Heart left ventricle (tissue), 16 donors: ENCODE results near the gene HVCN1. TPM values are rescaled to one million over a fixed set of nuclear protein-coding genes. Genes with fewer than 3 reads are reported as not detected.

Source experiments
- ATAC-seq, 4 donors: fragments of 200-7000 bp; cut with Tn5 transposase; one replicate each; pipeline ENCODE4 v1.9.1; 2020 to 2022; ENCODE audit warnings: moderate library complexity in 4 of 4, mild to moderate bottlenecking in 3 of 4, moderate number of reproducible peaks in 1 of 4
- DNase-seq, 5 donors: peaks; one replicate each; pipeline ENCODE4 v3.0.0-alpha.2; 2020
- H3K27ac ChIP-seq, 12 donors: fragments of 200-600 bp; sonication (generic) in 4 of 12; one replicate each; pipeline versions ENCODE4 v1.5.0 to v1.8.0; 2016 to 2022; ENCODE audit warnings: mild to moderate bottlenecking in 2 of 12
- H3K27me3 ChIP-seq, 9 donors: fragments of 200-600 bp; sonication (generic) in 2 of 9; one replicate each; pipeline versions ENCODE4 v1.5.1 to v1.8.0; 2016 to 2022; ENCODE audit warnings: mild to moderate bottlenecking in 3 of 9
- H3K36me3 ChIP-seq, 9 donors: fragments of 200-600 bp; sonication (generic) in 2 of 9; one replicate each; pipeline versions ENCODE4 v1.5.0 to v1.8.0; 2018 to 2022; ENCODE audit warnings: mild to moderate bottlenecking in 2 of 9
- H3K4me1 ChIP-seq, 12 donors: fragments of 200-600 bp; sonication (generic) in 4 of 12; one replicate each; pipeline versions ENCODE4 v1.5.0 to v1.8.0; 2016 to 2022; ENCODE audit warnings: mild to moderate bottlenecking in 3 of 12
- H3K4me3 ChIP-seq, 12 donors: fragments of 200-600 bp; sonication (generic) in 4 of 12; one replicate each; pipeline versions ENCODE4 v1.5.0 to v1.8.0; 2017 to 2022; ENCODE audit warnings: mild to moderate bottlenecking in 9 of 12, moderate library complexity in 4 of 12
- H3K9me3 ChIP-seq, 12 donors: fragments of 200-600 bp; sonication (generic) in 4 of 12; one replicate each; pipeline versions ENCODE4 v1.5.0 to v1.8.0; 2016 to 2022; ENCODE audit warnings: mild to moderate bottlenecking in 1 of 12
- POLR2A ChIP-seq, 2 donors: fragments of 450-650 bp; IDR thresholded peaks; one replicate each; pipeline ENCODE4 v1.6.1; 2017; ENCODE audit warnings: antibody characterized with exemption in 2 of 2, mild to moderate bottlenecking in 2 of 2, moderate library complexity in 2 of 2
- WGBS, 4 donors: extraction: QIAGEN DNeasy Blood & Tissue Kit in 2 of 4; methylation state at CpG; one replicate each; pipeline versions ENCODE4 v1.1.5 to v1.1.7; 2013 to 2018; 5-methylcytosine and 5-hydroxymethylcytosine counted together
- intact Hi-C, 10 donors: fragments of 100-400 bp; cut with DNase I; formaldehyde crosslinking; loops; one replicate each; pipeline versions ENCODE4 v1.11.1 to v1.14.2; 2022
- polyA plus RNA-seq, 2 donors: library from polyadenylated mRNA; stranded (reverse); fragments of 200-250 nt; gene quantifications; one replicate each; pipeline ENCODE4 v1.2.3, GENCODE V29; 2013
- total RNA-seq, 9 donors: library from RNA; depleted of rRNA in 2 of 9; stranded (reverse); fragments of >200 nt in 2 of 9; fragmentation: NEBNext Ultra II Directional in 3 of 9; extraction: Animal tissue kit (Norgen Biotek cat#: 25700) in 3 of 9; gene quantifications; one replicate each; pipeline versions ENCODE4 v1.1.0 to v1.2.4, GENCODE V29; 2016 to 2023
- TF ChIP-seq, protein P1 (sequence below), 12 donors: fragments of 200-600 bp; sonication (generic) in 4 of 12; IDR thresholded peaks; one replicate each; pipeline versions ENCODE4 v1.5.0 to v1.8.0; 2018 to 2022; ENCODE audit warnings: antibody characterized with exemption in 12 of 12, mild to moderate bottlenecking in 5 of 12
- donor health status: ischemic (EF 13 %, LVEDD 7.1; RV severe dilation, severe dysfunction).
- donor health status: healthy with polysubstance abuse.
- donor health status: DM: no; HTN: yes; CAD: no.
- donor health status: DM: no; HTN: no; CAD: no.
- donor health status: ischemic (EF 25% LVEDD 6.9; RV normal size, moderate dysfunction).
- donor health status: ischemic (EF 25% LVEDD 5.7; RV mildly dilated, moderate dysfunction).
- donor health status: healthy.
- donor health status: DM: yes; HTN: yes; CAD: no.
- donor health status: ischemic (EF 35%, LVEDD 5.7; RV mildly dilated, moderate dysfunction).
- donor health status: nonischemic (EF 11% LVEDD 7.7; RV severe dilation, severe dysfunction).
- donor health status: DM: yes; HTN: yes; CAD: no.
- donor health status: PGD.
- donor health status: ischemic (EF 29% LVEDD 5.4; RV normal size, mild dysfunction).
- donor health status: nonischemic (EF 23%, LVEDD 6.1; RV moderate dilation, normal function).

The HVCN1 gene
- total and polyA plus RNA-seq, 11 donors, result 4.1 to 55.3 (median 11.8) TPM

DNA sequence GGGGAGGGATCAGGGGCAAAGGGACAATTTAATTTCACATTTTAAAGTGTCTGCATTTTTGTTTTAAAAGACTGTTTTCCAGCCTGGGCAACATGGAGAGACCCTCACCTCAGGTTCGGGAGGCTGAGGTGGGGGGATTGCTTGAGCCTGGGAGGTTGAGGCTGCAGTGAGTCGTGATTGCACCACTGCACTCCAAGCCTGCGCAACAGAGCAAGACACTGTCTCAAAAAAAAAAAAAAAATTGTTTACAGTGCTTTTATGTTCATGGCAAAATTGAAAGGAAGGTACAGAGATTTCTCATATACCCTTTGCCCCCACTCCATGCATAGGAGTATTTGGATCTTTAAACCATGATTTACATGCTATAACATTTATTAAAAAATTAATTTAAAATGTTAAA, 16.4 kb upstream of the HVCN1 start:
- 76 to 88% (median 84%) methylated on average over 3 of the region's 3 CpGs for WGBS, 4 donors
- H3K36me3 ChIP-seq, result no peaks in the 10 kb centered on the region
- no peak for ATAC-seq
- intact Hi-C loops, result loop anchor here in 1 of 10 donors (10.0 kb wide), 1 partner anchor 179 kb away; no protein-coding TSS in a partner anchor
- H3K9me3 ChIP-seq, result no peaks in the 10 kb centered on the region
- H3K4me3 ChIP-seq, result no peak overlapping the region
- H3K4me1 ChIP-seq, result no peaks in the 10 kb centered on the region
- no peak overlapping the region for H3K27ac ChIP-seq
- TF ChIP-seq, protein P1, sequence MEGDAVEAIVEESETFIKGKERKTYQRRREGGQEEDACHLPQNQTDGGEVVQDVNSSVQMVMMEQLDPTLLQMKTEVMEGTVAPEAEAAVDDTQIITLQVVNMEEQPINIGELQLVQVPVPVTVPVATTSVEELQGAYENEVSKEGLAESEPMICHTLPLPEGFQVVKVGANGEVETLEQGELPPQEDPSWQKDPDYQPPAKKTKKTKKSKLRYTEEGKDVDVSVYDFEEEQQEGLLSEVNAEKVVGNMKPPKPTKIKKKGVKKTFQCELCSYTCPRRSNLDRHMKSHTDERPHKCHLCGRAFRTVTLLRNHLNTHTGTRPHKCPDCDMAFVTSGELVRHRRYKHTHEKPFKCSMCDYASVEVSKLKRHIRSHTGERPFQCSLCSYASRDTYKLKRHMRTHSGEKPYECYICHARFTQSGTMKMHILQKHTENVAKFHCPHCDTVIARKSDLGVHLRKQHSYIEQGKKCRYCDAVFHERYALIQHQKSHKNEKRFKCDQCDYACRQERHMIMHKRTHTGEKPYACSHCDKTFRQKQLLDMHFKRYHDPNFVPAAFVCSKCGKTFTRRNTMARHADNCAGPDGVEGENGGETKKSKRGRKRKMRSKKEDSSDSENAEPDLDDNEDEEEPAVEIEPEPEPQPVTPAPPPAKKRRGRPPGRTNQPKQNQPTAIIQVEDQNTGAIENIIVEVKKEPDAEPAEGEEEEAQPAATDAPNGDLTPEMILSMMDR (IDR thresholded peaks at IDR 0.05), result no peak
- TF ChIP-seq POLR2A (IDR thresholded peaks at IDR 0.05), result no peak
- H3K27me3 ChIP-seq, result no peaks in the 10 kb centered on the region
- no peak for DNase-seq

DNA sequence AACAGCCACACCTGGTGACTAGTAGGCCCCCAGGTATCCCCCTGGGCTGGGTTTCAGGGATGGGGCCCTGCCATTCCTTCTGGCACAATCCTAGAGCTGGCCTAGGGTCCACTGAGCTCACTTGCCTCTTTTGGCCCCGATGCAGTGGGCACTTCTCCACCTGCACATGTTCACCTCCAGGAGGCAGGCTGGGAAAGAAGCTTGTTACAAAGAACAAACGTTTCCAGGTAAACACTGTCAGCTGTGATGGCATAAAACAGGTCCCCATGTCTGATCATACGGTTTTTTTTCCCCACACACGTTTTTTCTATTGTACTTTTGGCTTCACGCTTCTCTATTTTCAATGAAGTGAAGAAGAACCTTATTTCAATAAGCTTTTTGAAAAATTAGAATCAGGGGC, 15.8 kb upstream of the HVCN1 start:
- peaks cover 0 to 2% (median 0%) of the 10 kb centered on the region in 12 donors for H3K4me1 ChIP-seq
- no peak for DNase-seq
- H3K4me3 ChIP-seq, result no peak overlapping the region
- no peaks in the 10 kb centered on the region for H3K9me3 ChIP-seq
- H3K36me3 ChIP-seq, result no peaks in the 10 kb centered on the region
- no peak overlapping the region for H3K27ac ChIP-seq
- H3K27me3 ChIP-seq, result no peaks in the 10 kb centered on the region
- peak in 1 of 4 donors; percentile 11 for ATAC-seq
- intact Hi-C loops, result loop anchor here in 2 of 10 donors (5.0 to 10.0 kb wide), 2 partner anchors 180 to 183 kb away; no protein-coding TSS in a partner anchor
- TF ChIP-seq, protein P1 (IDR thresholded peaks at IDR 0.05), result no peak
- no peak for TF ChIP-seq POLR2A (IDR thresholded peaks at IDR 0.05)
- WGBS, 4 donors, result 37 to 44% (median 42%) methylated on average over 5 of the region's 5 CpGs

DNA sequence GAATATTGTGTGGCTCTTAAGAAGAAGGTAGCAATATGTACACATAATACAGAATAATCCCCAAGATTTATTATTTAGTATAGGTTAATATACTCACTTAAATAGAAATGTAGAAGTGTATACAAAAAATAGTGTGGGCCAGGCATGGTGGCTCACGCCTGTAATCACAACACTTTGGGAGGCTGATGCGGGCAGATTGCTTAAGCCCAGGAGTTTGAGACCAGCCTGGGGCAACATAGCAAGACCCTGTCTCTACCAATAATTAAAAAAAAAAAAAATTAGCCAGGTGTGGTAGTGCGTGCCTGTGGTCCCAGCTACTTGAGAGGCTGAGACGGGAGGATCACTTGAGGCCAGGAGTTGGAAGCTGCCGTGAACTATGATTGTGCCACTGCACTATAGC, 15.3 kb upstream of the HVCN1 start:
- Histone ChIP-seq H3K27ac (no peak overlapping the region), H3K27me3 (no peaks in the 10 kb centered on the region), H3K9me3 (no peaks in the 10 kb centered on the region), H3K4me3 (no peak overlapping the region), H3K4me1 (peaks cover 0 to 7% (median 4%) of the 10 kb centered on the region in 12 donors), H3K36me3 (no peaks in the 10 kb centered on the region)
- ATAC-seq, result no peak
- TF ChIP-seq, protein P1 (IDR thresholded peaks at IDR 0.05), result no peak
- no peak for TF ChIP-seq POLR2A (IDR thresholded peaks at IDR 0.05)
- intact Hi-C loops, result loop anchor here in 2 of 10 donors (5.0 to 10.0 kb wide), 2 partner anchors 181 to 183 kb away; no protein-coding TSS in a partner anchor
- 90 to 97% (median 97%) methylated on average over 5 of the region's 5 CpGs for WGBS, 4 donors
- DNase-seq, result no peak

DNA sequence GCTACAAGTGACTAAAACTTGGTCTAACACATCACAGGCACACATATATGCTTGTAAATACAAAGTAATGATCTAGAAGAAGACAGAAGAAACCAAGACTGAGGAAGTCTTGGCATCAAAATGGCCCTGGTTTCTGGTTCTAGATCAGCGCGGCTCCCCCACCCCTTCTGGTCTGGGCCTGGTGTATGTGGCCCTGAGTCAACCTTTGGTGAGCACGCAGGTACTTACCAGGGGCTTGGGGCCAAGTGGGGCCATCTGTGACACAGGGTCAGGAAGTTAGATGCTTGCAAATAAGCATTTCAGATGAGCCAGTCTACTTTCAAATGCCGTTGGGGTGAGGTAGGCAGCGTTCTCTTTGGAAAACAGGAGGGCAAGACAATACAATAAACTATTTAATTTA, 13.2 kb upstream of the HVCN1 start:
- Histone ChIP-seq H3K9me3 (no peaks in the 10 kb centered on the region), H3K4me3 (no peak overlapping the region), H3K4me1 (peaks cover 0 to 26% (median 14%) of the 10 kb centered on the region in 12 donors), H3K36me3 (no peaks in the 10 kb centered on the region), H3K27me3 (no peaks in the 10 kb centered on the region), H3K27ac (no peak overlapping the region)
- intact Hi-C loops, result loop anchor here in 2 of 10 donors (5.0 to 10.0 kb wide), 2 partner anchors 183 to 185 kb away; no protein-coding TSS in a partner anchor
- WGBS, 4 donors, result 92 to 95% (median 95%) methylated on average over 5 of the region's 5 CpGs
- no peak for TF ChIP-seq POLR2A (IDR thresholded peaks at IDR 0.05)
- TF ChIP-seq, protein P1 (IDR thresholded peaks at IDR 0.05), result no peak
- ATAC-seq (no peak), DNase-seq (no peak)
